ENCODE results near the gene LAMA4. TPM values are rescaled to one million over a fixed set of nuclear protein-coding genes. Genes with fewer than 3 reads are reported as not detected.
A peak's percentile ranks its signal among the peaks of the same experiment; 100 is the strongest.

Gene LAMA4
- total RNA-seq, 1 experiment from 2014 or later = 58.3 TPM

- Histone ChIP-seq H3K27ac (no peak overlapping the region), H3K9me2 (ENCODE audit: insufficient read depth) (no peaks in the 10 kb centered on the region), H3K4me3 (no peak overlapping the region), H3F3A (ENCODE audit: insufficient read depth, low read depth) (peaks cover 29% of the 10 kb centered on the region), H3K27me3 (ENCODE audit: insufficient read depth, low read depth) (no peaks in the 10 kb centered on the region), H3K9me3 (ENCODE audit: insufficient read depth, low read depth) (peaks cover 3% of the 10 kb centered on the region; the same call in 1 of the 2 replicates), H4K20me1 (ENCODE audit: insufficient read depth) (no peaks in the 10 kb centered on the region), H3K4me2 (no peak overlapping the region), H3K4me1 (replicated peaks; ENCODE audit: insufficient read depth) (peaks cover 32% of the 10 kb centered on the region), H3K79me2 (ENCODE audit: low read depth) (peaks cover 57% of the 10 kb centered on the region), H3K36me3 (ENCODE audit: low read depth) (peaks cover 87% of the 10 kb centered on the region), H2AFZ (no peak overlapping the region)
- intact Hi-C loops (cut with micrococcal nuclease; ENCODE audit: unreplicated experiment) = no loop called here
- POLR2A ChIA-PET (ENCODE audit: unreplicated experiment) = no interaction called here
- CTCF ChIA-PET = no interaction called here
- peak in 1 of 2 experiments; percentile 32 for DNase-seq
- no TSS peak for BruUV-seq (replicated peaks)
- TF ChIP-seq EZH2 (IDR thresholded peaks at IDR 0.05; ENCODE audit: low read depth) (no peak), CTCF (conservative IDR thresholded peaks at IDR 0.05) (no peak)
Measured at GRCh38 chr6:112199001-112199403, 55.4 kb downstream of the LAMA4 start.

GRCh38 chr6:112198582-112198981 is 55.8 kb downstream of the LAMA4 start:
- no TSS peak for BruUV-seq (replicated peaks)
- no peak overlapping the region for H3K27ac ChIP-seq

GRCh38 chr6:112197636-112198035 is 56.7 kb downstream of the LAMA4 start:
- Histone ChIP-seq H3K4me3 (no peak overlapping the region), H2AFZ (no peak overlapping the region), H4K20me1 (ENCODE audit: insufficient read depth) (no peaks in the 10 kb centered on the region), H3F3A (ENCODE audit: insufficient read depth, low read depth) (peaks cover 15% of the 10 kb centered on the region; the same call in 1 of the 2 replicates), H3K4me2 (no peak overlapping the region), H3K27ac (no peak overlapping the region), H3K36me3 (ENCODE audit: low read depth) (peaks cover 88% of the 10 kb centered on the region), H3K79me2 (ENCODE audit: low read depth) (peaks cover 46% of the 10 kb centered on the region), H3K4me1 (replicated peaks; ENCODE audit: insufficient read depth) (peaks cover 18% of the 10 kb centered on the region), H3K27me3 (ENCODE audit: insufficient read depth, low read depth) (no peaks in the 10 kb centered on the region), H3K9me2 (ENCODE audit: insufficient read depth) (no peaks in the 10 kb centered on the region), H3K9me3 (ENCODE audit: insufficient read depth, low read depth) (peaks cover under 1% of the 10 kb centered on the region; the same call in 1 of the 2 replicates)
- TF ChIP-seq CTCF (conservative IDR thresholded peaks at IDR 0.05) (no peak), EZH2 (IDR thresholded peaks at IDR 0.05; ENCODE audit: low read depth) (no peak)
- DNase-seq = no peak
- CTCF ChIA-PET = interaction anchor here (1.0 kb wide), 1 partner anchor 72 kb away, joined by 3 read pairs; no protein-coding TSS in a partner anchor
- no TSS peak for BruUV-seq (replicated peaks)
- POLR2A ChIA-PET (ENCODE audit: unreplicated experiment) = no interaction called here
- intact Hi-C loops (cut with micrococcal nuclease; ENCODE audit: unreplicated experiment) = no loop called here

More at GRCh38 chr6:112198582-112198981, 55.8 kb downstream of the LAMA4 start:
- CTCF ChIA-PET = interaction anchor here (0.6 to 1.0 kb wide), 2 partner anchors 71 to 189 kb away, joined by 3 read pairs; no protein-coding TSS in a partner anchor
- peak in 1 of 2 experiments; percentile 25 for DNase-seq
- intact Hi-C loops (cut with micrococcal nuclease; ENCODE audit: unreplicated experiment) = no loop called here
- Histone ChIP-seq H3K79me2 (ENCODE audit: low read depth) (peaks cover 56% of the 10 kb centered on the region), H3K36me3 (ENCODE audit: low read depth) (peaks cover 89% of the 10 kb centered on the region), H2AFZ (no peak overlapping the region), H3K4me1 (replicated peaks; ENCODE audit: insufficient read depth) (peaks cover 28% of the 10 kb centered on the region), H3K27me3 (ENCODE audit: insufficient read depth, low read depth) (no peaks in the 10 kb centered on the region), H3F3A (ENCODE audit: insufficient read depth, low read depth) (peaks cover 25% of the 10 kb centered on the region), H3K9me2 (ENCODE audit: insufficient read depth) (no peaks in the 10 kb centered on the region), H3K4me3 (no peak overlapping the region), H3K4me2 (no peak overlapping the region), H3K9me3 (ENCODE audit: insufficient read depth, low read depth) (peaks cover 3% of the 10 kb centered on the region; the same call in 1 of the 2 replicates), H4K20me1 (ENCODE audit: insufficient read depth) (no peaks in the 10 kb centered on the region)
- POLR2A ChIA-PET (ENCODE audit: unreplicated experiment) = no interaction called here
- TF ChIP-seq EZH2 (IDR thresholded peaks at IDR 0.05; ENCODE audit: low read depth) (no peak), CTCF (conservative IDR thresholded peaks at IDR 0.05) (no peak)

Measured in PC-9 (cell line).